Heart right ventricle (tissue), 16 donors: ENCODE results near the gene SSH2. TPM values are rescaled to one million over a fixed set of nuclear protein-coding genes. Genes with fewer than 3 reads are reported as not detected.

ENCODE experiments used
- ATAC-seq, 8 donors: fragments of 200-7000 bp; cut with Tn5 transposase; one replicate each; pipeline ENCODE4 v1.9.1; 2020; ENCODE audit warnings: mild to moderate bottlenecking in 8 of 8, moderate library complexity in 8 of 8, moderate number of reproducible peaks in 1 of 8
- DNase-seq, 2 donors: peaks; one replicate each; pipeline ENCODE4 v3.0.0-alpha.2; 2020
- H3K27ac ChIP-seq, 10 donors: fragments of 200-600 bp; sonication (generic) in 2 of 10; one replicate each; pipeline versions ENCODE4 v1.5.0 to v1.8.0; 2020 to 2022; ENCODE audit warnings: mild to moderate bottlenecking in 3 of 10
- H3K27me3 ChIP-seq, 7 donors: fragments of 200-600 bp; one replicate each; pipeline ENCODE4 v1.8.0; 2021 to 2022; ENCODE audit warnings: mild to moderate bottlenecking in 2 of 7
- H3K36me3 ChIP-seq, 9 donors: fragments of 200-600 bp; sonication (generic) in 1 of 9; one replicate each; pipeline versions ENCODE4 v1.5.0 to v1.8.0; 2020 to 2022; ENCODE audit warnings: mild to moderate bottlenecking in 2 of 9
- H3K4me1 ChIP-seq, 9 donors: fragments of 200-600 bp; sonication (generic) in 1 of 9; one replicate each; pipeline versions ENCODE4 v1.5.0 to v1.8.0; 2020 to 2022; ENCODE audit warnings: mild to moderate bottlenecking in 4 of 9
- H3K4me3 ChIP-seq, 10 donors: fragments of 200-600 bp; sonication (generic) in 2 of 10; one replicate each; pipeline versions ENCODE4 v1.5.0 to v1.8.0; 2020 to 2022; ENCODE audit warnings: mild to moderate bottlenecking in 7 of 10, moderate library complexity in 2 of 10
- H3K9me3 ChIP-seq, 11 donors: fragments of 200-600 bp in 10 of 11; sonication (generic) in 2 of 11; one replicate each; pipeline versions ENCODE4 v1.5.0 to v1.8.0; 2013 to 2022; ENCODE audit warnings: mild to moderate bottlenecking in 2 of 11, control low read depth in 1 of 11, moderate library complexity in 1 of 11
- WGBS, 2 donors: extraction: QIAGEN DNeasy Blood & Tissue Kit; methylation state at CpG; one replicate each; pipeline ENCODE4 v1.1.7; 2013; ENCODE audit warnings: inconsistent platforms in 1 of 2; 5-methylcytosine and 5-hydroxymethylcytosine counted together
- intact Hi-C, 10 donors: fragments of 100-400 bp; cut with DNase I; formaldehyde crosslinking; loops; one replicate each; pipeline versions ENCODE4 v1.11.1 to v1.14.2; 2022
- polyA plus RNA-seq, 2 donors: library from polyadenylated mRNA; stranded (reverse); fragments of 200-250 nt; gene quantifications; one replicate each; pipeline ENCODE4 v1.2.3, GENCODE V29; 2013
- total RNA-seq, 10 donors: library from RNA; stranded (reverse); fragmentation: NEBNext Ultra II Directional in 3 of 10; extraction: Animal tissue kit (Norgen Biotek cat#: 25700) in 3 of 10; gene quantifications; one replicate each; pipeline versions ENCODE4 v1.2.1 to v1.2.4, GENCODE V29; 2021 to 2023
- TF ChIP-seq, protein P1 (sequence below), 9 donors: fragments of 200-600 bp; sonication (generic) in 2 of 9; IDR thresholded peaks; one replicate each; pipeline versions ENCODE4 v1.5.0 to v1.8.0; 2021 to 2022; ENCODE audit warnings: antibody characterized with exemption in 9 of 9, mild to moderate bottlenecking in 5 of 9, moderate library complexity in 1 of 9
- donor health status: Arrhythmogenic right ventricular cardiomyopathy.
- donor health status: ischemic (EF 13 %, LVEDD 7.1; RV severe dilation, severe dysfunction).
- donor health status: healthy with polysubstance abuse.
- donor health status: DM: no; HTN: yes; CAD: no.
- donor health status: DM: no; HTN: no; CAD: no.
- donor health status: ischemic (EF 25% LVEDD 6.9; RV normal size, moderate dysfunction).
- donor health status: ischemic (EF 25% LVEDD 5.7; RV mildly dilated, moderate dysfunction).
- donor health status: healthy.
- donor health status: DM: yes; HTN: yes; CAD: no.
- donor health status: Ischemic cardiomyopathy.
- donor health status: ischemic (EF 35%, LVEDD 5.7; RV mildly dilated, moderate dysfunction).
- donor health status: nonischemic (EF 11% LVEDD 7.7; RV severe dilation, severe dysfunction).
- donor health status: DM: yes; HTN: yes; CAD: no.
- donor health status: PGD.
- donor health status: ischemic (EF 29% LVEDD 5.4; RV normal size, mild dysfunction).
- donor health status: nonischemic (EF 23%, LVEDD 6.1; RV moderate dilation, normal function).

SSH2 gene
- total and polyA plus RNA-seq, 12 donors, result 17.9 to 42.9 (median 34.3) TPM

DNA sequence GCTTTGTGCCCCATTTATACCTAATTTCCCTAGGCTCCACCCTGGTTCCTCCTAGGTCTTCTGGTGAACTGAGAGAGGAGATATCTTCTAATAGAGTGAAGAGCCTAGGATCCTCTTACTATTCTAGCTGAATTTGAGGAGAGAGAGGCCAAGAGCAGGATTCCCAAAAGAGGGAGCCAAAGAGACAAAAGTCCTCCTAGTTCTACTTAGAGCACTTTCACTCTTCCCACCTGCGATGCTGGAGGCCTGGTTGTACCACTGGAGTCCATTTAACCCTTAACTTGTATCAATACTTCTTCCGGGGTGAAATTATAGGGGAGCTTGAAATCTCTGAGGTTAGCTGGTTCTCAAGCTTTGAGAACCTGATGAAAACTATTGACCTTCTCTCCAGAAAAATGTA lies 3.4 kb upstream of the SSH2 start:
- intact Hi-C loops, result loop anchor here in 8 of 10 donors (5.0 to 10.0 kb wide), 11 partner anchors 66 to 319 kb away; partner anchors contain the start of gene CORO6 (in 1 of the 8)
- ATAC-seq, result no peak
- no peaks in the 10 kb centered on the region for H3K36me3 ChIP-seq
- H3K9me3 ChIP-seq, result no peaks in the 10 kb centered on the region
- no peak for DNase-seq
- no peak overlapping the region for H3K27ac ChIP-seq
- no peak overlapping the region for H3K4me3 ChIP-seq
- H3K4me1 ChIP-seq, result peaks cover 0 to 24% (median 20%) of the 10 kb centered on the region in 9 donors
- no peaks in the 10 kb centered on the region for H3K27me3 ChIP-seq
- 35 to 47% methylated on average over 2 of the region's 2 CpGs for WGBS, 2 donors
- TF ChIP-seq, protein P1, sequence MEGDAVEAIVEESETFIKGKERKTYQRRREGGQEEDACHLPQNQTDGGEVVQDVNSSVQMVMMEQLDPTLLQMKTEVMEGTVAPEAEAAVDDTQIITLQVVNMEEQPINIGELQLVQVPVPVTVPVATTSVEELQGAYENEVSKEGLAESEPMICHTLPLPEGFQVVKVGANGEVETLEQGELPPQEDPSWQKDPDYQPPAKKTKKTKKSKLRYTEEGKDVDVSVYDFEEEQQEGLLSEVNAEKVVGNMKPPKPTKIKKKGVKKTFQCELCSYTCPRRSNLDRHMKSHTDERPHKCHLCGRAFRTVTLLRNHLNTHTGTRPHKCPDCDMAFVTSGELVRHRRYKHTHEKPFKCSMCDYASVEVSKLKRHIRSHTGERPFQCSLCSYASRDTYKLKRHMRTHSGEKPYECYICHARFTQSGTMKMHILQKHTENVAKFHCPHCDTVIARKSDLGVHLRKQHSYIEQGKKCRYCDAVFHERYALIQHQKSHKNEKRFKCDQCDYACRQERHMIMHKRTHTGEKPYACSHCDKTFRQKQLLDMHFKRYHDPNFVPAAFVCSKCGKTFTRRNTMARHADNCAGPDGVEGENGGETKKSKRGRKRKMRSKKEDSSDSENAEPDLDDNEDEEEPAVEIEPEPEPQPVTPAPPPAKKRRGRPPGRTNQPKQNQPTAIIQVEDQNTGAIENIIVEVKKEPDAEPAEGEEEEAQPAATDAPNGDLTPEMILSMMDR (IDR thresholded peaks at IDR 0.05), result peak in 2 of 9 donors; percentile 18 to 28

DNA sequence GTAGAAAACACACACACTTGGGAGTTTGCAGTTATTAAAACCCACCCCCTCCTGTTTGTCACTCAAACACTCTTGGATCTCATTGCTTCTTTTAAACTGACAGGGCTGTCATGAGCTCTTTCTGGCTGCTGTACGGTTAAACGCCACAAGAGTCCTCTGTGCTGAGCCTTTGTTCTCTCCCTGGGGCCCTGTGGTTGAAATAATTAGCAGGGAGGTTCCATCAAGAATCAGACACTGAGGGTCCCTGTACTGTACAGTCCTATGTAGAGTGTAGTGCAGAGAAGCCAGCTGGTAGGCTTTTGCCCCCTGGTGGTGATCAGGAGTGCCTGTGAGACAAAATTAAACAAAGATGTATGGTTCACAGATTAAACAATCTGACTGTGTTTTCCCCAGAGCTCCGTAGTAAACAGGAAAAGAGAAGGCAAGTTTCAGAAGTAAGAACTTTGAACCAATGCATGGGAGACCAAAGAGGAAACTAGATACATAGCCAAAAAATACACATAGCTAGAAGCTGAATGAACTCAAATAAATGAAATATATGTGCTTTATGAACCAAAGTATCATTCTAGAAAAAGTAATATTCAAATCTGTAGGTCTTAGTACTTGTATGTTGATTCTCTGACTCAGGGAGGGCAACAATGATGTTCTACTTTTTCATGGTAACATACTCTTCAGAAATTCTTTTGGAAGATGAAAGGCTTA lies 1.4 kb upstream of the SSH2 start:
- Histone ChIP-seq H3K27me3 (no peaks in the 10 kb centered on the region), H3K4me1 (peaks cover 0 to 44% (median 38%) of the 10 kb centered on the region in 9 donors), H3K27ac (peak overlapping the region in 4 of 10 donors; percentile 1 to 89 (median 67)), H3K4me3 (peak overlapping the region in 8 of 10 donors; percentile 61 to 93 (median 80)), H3K36me3 (no peaks in the 10 kb centered on the region), H3K9me3 (no peaks in the 10 kb centered on the region)
- TF ChIP-seq, protein P1 (IDR thresholded peaks at IDR 0.05), result peak; percentile 81 to 96 (median 88)
- WGBS, 2 donors, result 0 to 1% methylated on average over 3 of the region's 3 CpGs
- intact Hi-C loops, result loop anchor here (1.0 to 10.0 kb wide), 15 partner anchors 64 to 317 kb away; partner anchors contain the start of gene CORO6 (in 1 of the 10)
- ATAC-seq, result peak; percentile 55 to 87 (median 77)
- peak; percentile 24 to 71 for DNase-seq

DNA sequence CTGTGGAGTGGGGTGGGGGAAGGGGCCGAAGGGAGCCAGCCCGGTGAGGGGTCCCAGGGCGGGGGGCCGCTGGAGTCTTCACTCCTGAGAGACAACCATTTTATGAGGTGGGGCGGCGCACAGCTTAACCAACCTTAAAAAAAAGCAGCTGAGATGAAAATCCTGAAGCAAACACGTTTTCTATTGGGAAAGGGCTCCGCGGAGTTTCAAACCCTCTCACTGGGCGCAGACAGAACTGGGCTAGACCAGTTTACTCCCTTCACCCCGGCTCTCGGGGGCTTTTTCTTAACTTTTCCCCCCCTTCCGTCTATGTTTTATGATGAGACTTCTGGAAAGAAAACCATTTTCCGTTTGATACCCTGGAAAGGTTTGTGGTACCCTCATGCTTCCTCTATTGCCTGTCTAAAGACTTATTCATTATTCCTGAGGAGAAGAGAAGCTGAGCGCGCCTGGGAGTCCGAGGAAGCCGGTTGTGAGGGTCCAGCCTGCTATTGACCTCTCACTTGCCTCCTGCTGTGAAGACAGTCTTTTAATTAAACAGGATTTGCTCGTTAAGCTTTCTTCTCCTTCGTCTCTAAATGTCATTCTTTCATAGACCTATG lies 482 bp upstream of the SSH2 start:
- intact Hi-C loops, result loop anchor here (1.0 to 10.0 kb wide), 15 partner anchors 63 to 316 kb away; partner anchors contain the start of gene CORO6 (in 1 of the 10)
- WGBS, 2 donors, result 0 to 1% methylated on average over 20 of the region's 20 CpGs

DNA sequence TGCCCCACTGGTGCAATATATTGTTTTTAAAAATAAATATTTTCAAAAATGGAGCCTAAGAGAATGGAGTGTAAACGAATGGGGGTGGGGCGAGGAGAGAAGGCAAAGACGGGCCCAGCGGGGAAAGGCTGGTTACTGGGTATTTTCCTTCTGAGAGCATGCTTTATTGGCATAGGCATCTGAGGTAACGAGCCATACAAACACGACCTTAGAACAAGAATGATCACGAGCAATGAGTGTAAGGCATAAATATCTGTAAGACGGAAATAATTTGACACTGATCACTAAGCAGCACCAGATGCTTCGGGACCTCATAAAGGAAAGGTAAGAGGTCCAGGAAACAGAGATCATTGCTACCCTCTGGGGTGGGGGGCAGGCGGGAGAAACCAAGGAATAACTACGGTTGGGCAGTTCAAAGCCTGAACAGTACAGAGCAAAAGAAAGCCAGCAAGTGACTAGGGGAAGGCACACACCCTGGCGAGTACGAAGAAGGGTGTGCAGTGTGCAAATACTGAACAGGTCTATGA lies 959 bp downstream of the SSH2 start:
- Histone ChIP-seq H3K27ac (peak overlapping the region; percentile 51 to 93 (median 91)), H3K36me3 (peaks cover 0 to 10% (median 0%) of the 10 kb centered on the region in 9 donors), H3K9me3 (no peaks in the 10 kb centered on the region), H3K27me3 (no peaks in the 10 kb centered on the region), H3K4me1 (peaks cover 0 to 50% (median 38%) of the 10 kb centered on the region in 9 donors), H3K4me3 (peak overlapping the region; percentile 53 to 93 (median 80))
- ATAC-seq (peak in 2 of 8 donors; percentile 21 to 23), DNase-seq (no peak)
- WGBS, 2 donors, result 4 to 6% methylated on average over 13 of the region's 13 CpGs
- intact Hi-C loops, result no loop called here
- TF ChIP-seq, protein P1 (IDR thresholded peaks at IDR 0.05), result no peak

More for the DNA sequence above, 482 bp upstream of the SSH2 start:
- H3K4me3 ChIP-seq, result peak overlapping the region; percentile 53 to 93 (median 80)
- no peaks in the 10 kb centered on the region for H3K36me3 ChIP-seq
- no peaks in the 10 kb centered on the region for H3K9me3 ChIP-seq
- peak overlapping the region; percentile 51 to 93 (median 91) for H3K27ac ChIP-seq
- peaks cover 0 to 45% (median 38%) of the 10 kb centered on the region in 9 donors for H3K4me1 ChIP-seq
- TF ChIP-seq, protein P1 (IDR thresholded peaks at IDR 0.05), result no peak
- ATAC-seq (peak in 5 of 8 donors; percentile 26 to 50 (median 39)), DNase-seq (no peak)
- no peaks in the 10 kb centered on the region for H3K27me3 ChIP-seq
